Activated CD4-positive, alpha-beta T cell treated with anti-CD3 and anti-CD28 coated beads, Interleukin-2, amount 50 U/mL, for 48 hours (primary cell): ENCODE data around the gene ABCC8.

Experiments used
- DNase-seq, 2 experiments: peaks; one replicate each; pipeline ENCODE4 v3.0.0-alpha.2; 2020

The ABCC8 gene

DNA sequence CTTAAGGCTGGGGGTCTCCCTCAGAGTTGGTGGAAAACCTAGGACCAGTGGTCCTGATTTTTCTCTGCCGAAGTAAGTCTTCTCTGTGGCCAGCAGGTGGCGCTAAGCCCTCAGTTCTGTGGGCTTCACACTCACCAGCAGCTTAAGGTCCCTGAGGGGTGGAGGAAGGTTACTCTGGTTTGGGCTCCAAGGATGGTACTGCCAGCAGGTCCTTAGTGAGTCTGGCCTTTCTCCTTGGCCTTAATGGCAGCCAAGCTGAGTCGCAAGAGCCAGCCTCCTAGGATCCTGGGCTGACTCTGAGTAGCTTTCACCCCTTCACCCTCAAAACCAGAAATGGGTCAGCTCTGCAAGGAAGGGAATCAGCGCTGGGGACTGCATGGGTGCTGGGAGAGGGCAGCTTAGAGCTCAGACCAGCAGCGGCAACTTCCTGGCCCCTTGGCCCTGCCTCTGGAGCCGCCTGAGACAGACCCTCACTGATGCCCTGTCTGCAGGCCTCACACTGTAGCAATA, 92.6 kb downstream of the ABCC8 start:
- peak; percentile 79 to 83 for DNase-seq

DNA sequence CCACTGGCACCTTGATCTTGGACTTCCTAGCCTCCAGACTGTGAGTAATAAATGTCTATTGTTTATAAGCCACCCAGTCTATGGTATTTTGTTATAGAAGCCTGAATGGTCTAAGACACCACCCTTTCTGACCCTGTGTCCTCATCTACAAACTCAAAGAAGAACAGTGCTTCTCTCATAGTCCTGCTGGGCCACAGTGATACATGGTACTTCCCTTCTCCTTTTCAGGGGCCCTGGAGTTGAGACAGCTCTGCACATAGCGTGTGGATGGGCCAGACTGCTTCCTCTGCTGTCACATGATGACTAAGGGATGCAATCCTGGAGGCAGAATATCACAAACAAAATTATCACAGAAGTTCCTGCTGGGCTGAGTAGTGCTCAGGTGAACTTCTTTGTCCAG, 93.2 kb downstream of the ABCC8 start:
- DNase-seq, result no peak

DNA sequence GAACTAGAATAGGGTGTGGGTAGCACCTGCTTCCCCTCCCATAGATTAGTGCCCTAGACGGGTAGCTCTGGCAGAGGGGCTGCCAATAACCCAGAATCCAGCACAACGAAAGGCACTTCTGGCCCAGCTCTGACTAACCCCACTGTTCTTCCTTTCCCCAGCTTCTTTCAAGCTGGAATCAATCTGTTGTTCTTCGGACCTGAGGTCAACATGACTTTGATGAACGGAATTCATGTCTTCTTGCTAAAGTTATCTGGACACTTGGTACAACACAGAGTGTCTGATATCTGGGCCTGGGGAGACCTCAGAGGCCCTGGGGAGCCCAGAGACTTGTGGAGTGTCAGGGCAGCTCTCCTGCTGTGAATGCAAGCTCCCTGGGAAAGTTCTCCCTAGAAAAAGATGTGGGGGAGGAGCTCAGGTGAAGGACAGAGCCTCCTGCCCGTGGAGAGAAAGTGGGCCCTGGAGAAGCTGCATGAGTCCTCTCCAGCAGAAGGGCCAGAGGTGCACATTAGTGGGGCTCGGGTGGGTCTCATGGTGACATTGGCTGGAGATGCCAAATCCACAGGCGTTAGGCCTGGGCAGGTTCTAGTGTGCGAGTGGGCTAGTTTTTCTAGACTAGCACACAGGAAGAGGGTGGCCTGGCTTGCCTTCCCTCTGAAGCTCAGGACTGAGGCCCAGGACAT, 94.5 kb downstream of the ABCC8 start:
- no peak for DNase-seq

DNA sequence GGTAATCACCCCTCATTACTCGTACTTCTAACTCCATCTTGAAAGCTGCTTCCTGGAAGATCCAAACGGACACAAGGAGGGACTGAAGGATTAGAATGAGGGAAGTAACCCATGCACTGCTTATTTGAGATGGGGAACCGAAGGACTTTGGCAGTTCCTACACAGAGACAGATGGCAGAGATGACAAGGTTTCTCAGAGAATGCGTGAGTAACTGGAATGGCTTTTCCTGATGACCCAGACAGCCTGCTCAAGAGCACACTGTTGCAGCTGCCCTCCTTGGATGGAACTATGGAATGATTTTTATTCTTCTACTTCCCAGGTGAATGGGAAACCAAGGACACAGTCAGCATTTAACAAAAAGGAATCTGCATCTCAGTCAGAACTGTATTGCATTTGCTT, 95.5 kb downstream of the ABCC8 start:
- DNase-seq, result no peak

DNA sequence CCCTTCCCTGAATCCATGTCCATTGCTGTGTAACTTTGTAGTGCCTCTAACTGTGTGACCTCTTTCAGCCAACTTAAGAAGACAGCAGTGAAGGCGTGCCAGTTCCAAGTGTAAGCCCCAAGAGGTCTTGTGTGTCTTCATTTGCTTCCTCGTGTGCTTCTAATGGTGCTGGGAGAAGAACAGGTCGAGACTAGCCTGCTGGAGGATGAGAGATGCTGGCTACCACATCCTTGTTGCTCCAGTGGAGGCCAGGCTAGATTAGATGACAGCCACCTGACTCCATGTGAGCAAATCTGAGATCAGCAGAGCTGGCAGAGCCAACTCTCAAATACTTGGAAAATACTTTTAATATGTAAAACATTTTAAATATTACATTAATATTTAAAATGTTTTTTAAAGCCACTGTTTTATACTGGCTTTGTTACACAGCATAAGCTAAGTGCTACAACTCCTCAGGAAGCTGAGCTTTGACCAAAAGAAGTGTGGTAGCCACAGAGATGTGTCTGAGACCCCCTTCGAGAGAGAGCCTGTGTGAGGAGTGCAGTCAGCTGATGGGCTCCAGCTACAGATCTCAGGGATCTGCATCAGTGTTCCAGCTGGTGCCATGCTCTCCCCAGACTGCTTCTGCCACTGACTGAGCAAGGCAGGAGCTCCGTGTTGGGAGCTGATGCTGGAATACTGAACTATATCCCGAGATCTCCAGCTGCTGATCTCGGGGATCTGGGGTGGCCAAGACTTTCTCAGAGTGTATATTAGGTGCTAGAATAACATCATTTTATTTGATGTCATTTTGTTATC, 97.1 kb downstream of the ABCC8 start:
- DNase-seq, result no peak

DNA sequence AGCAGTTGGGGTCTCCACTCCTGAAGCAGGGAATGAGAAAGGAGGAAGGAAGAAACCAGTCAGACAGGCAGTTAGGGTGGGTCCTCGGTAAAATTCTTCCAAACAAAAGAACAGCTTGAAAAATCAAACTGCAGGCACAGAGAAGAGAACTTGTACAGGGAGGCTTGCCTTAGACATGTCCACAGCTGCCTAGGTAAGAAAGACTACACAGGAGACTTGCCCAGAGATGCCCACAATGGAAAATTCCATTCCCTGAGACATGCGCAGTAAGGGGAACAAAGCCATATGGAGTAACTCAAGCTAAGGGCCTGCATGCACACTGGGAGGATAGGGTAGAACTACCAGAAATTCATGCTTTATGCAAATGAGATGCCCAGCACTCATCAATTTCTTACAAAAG, 98.0 kb downstream of the ABCC8 start:
- DNase-seq, result no peak

DNA sequence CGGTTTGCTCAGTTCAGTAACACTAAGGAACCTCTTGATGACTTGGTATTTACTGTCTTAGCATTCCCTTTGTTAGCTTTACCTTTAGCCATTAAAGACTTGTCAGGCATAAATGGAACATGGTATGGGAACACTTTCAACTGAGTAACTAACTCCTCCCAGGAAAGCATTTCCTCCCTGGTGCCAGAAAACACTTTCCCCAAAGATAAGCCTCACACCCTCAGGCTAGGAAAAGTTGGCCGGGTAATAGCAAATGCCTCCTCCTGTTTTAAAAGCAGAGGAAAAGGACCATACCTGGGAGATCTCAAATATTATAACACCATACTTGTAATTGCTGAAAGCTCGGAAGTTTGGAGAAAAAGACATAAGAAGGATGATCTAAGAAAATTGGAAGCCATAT, 100.2 kb downstream of the ABCC8 start:
- DNase-seq, result no peak

DNA sequence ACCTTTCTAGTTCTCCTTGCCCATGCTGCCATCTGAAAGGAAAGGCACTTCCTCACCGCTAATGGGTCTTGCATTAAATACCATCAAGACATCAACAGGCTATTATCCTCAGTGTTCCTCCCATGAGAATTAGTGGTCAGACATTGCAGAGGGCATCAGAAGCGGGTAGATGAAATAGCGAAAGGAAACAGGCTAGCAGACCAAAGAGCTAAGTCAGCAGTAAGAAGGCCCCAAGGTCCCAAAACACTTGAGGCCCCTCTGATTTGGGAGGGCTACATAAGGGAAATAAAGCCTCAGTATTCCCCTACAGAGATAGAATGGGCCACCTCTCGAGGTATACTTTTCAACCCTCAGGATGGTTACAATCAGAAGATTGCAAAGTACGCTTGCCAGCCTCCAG, 101.1 kb downstream of the ABCC8 start:
- no peak for DNase-seq

DNA sequence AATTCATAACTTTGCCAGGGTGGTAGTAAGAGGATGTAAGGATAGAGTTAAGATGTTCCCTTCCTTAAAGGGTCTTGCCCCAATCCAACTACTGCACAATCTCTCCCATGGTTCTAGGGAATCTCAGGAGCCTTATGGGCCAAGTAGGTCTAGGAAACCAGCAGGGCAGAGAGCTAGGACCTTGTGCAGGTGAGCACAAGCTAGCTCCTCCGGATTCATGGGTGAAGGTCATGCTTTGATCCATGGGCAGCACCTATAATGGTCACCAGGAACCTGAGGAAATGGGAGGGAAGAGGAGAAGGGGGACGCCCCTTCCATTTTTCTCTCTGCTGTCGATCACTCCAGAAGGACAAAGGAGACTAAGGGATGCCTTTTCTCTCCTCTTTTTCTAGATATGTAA, 105.0 kb downstream of the ABCC8 start:
- DNase-seq, result no peak

DNA sequence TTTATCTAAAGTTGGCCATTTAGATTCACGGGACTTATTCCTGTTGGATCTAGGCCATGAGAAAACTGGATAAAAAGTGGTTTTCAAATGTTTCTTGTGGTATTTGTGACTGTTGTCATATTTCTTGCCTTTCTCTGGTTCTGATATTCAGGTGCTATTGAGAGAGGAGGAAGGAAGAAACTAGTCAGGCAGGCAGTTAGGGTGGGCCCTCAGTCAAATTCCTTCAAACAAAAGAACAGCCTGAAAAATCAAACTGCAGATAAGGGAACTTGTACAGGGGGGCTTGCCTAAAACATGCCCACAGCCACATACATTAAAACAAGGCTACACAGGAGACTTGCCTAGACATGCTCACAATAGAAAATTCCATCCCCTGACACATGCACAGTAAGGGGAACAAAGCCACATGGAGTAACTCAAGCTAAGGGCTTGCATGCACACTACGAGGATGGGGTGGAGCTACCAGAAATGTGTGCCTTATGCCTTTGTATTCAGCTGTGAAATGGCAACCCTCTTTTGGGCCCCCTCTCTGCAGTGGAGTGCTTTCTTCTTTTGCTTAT, 106.9 kb downstream of the ABCC8 start:
- DNase-seq, result no peak

DNA sequence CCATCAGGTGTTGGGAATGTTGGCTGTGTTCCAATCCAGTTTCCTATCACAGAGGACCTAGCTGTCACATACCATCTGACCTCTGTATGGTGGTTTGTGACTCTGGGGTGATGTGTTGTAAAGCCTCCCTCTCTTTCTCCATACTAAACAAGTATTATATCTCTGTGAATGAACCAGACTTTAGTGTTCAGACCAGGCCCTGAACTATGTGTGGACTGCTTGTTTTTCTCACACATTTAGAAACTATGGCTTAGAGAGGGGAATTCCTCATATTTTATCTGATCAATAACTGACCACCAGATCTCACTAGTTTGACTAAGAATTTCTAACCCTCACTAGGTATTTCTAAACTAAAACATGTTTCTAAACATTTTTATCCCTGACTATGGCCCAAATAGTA, 107.6 kb downstream of the ABCC8 start:
- no peak for DNase-seq

DNA sequence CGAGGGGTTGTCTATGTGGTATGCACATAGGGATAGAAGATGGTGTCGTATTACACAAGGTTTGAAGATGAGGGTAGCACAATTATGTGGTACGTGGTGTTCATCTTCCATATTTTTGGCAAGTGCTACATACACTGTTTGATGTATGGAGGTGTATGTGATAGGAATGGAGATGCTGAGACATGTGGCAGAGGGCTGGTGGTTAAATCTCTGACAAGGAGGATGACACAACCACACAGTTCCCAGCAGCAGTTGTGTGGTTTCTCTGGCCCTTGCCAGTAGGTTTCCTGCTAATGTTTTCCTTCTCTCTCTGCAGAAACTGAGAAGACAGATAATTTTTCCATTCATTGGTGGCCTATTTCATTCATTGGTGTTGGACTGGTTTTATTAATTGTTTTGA, 108.1 kb downstream of the ABCC8 start:
- no peak for DNase-seq

DNA sequence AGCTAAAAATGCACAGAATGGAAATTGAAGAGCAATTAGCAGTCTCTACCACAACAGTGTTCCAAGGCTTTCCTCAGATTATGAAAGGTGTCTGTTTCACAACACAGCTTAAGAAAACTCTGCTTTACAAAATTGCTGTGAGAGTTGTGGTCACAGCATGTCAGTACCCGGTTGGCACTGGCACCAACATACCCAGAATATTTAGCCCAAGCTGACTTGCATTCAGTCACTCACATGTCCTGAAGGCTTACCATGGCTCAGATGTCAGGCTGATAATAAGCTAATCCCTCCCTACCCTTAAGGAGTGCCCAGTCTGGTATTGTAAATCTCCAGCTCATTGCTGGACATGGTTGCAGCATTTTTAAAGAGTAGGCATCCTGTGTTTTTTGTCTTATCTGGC, 110.2 kb downstream of the ABCC8 start:
- no peak for DNase-seq

DNA sequence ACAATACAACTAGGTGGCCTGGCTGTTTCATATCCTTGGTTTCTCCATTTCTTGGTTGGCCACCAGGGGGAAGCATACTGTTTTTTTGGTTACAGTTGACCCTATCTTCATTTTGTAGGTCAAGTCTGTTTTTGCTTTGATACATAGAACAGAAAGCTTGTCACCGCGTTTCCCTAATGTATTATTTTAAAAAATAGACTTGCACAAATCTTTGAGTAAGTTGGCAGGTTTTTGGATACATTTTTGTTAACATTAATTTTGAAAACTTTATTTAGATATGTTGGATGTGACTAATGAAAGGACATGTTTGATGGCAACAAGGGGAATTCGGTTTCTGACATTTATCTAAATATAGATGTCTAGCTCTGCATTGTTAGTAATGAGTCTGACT, 122.0 kb downstream of the ABCC8 start:
- DNase-seq, result peak; percentile 52 to 76

DNA sequence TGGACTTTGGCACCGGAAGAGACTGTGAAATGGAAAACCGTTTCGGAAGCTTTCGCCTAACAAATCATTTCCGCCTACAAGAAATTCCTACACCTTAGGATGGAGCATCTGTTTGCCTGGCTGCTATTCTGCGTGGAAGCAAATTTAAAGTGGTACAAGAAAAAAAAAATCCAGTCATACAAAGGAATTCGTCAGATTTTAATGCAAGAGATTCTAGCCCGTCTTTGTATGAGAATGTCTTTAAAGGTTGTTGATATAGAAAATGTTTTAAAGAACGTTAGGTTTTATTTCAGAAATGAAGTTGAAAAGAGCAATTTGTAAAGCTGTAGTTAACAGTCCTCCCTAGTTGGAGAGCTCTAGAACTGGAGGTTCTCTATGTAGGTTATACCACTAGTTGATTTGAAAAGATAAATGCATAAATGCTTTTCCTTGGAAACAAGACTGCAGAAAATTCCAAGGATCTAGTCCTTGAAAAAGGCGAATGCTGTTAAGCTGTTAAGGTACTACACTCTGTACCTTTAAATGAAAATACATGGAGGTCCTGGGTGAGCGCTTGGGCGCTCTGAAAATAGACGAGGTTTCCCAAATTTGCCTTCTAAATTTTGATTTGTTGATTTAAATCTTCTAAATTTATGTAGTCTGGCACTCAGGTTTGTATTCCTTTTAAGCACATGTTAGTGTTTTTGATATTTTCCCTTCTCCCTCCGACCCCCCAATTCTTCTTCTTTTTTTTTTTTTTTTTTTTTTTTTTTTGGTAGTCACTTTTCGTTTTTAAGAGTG, 122.6 kb downstream of the ABCC8 start:
- no peak for DNase-seq

DNA sequence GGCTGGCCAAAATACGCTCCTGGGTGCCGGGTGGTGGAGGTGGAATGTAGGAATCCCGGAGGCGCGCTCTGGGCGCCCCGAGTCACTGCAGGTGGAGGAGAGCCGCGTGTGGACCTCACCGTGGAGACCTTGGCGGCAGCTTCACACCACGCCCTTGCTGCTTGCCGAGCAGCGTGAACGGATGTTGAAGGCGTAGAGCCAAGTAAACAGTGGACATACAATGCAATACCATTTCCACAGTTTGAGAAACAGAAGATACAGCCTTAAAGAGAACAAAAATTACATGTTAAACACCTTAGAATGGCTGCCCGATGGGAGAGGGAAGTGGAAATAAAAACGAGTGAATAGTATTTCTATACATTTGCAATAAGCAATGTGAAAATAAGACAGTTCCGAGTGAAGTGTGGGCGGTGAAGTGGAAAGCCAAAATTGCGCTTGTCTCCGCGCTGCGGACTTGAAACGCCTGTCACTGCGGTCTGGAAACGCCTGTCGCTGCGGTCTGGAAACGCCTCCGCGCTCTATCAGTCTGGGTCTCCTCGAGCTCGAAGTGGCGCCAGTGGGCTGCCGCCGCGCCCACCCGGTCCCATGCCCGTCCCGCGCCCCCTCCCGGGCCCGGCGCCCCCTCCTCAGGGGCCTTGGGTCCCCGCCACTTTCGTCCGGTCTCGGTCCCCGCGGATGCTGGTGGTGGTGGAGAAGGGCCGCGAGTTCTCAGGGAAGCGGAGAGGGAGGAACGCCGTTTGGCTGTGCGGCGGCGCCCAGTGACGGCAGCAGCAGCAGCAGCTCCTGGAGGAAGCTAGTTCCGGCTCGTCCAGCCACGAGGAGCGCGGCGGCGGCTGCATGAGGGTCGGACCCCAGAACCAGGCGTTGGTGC, 123.5 kb downstream of the ABCC8 start:
- DNase-seq, result peak; percentile 65 to 74

DNA sequence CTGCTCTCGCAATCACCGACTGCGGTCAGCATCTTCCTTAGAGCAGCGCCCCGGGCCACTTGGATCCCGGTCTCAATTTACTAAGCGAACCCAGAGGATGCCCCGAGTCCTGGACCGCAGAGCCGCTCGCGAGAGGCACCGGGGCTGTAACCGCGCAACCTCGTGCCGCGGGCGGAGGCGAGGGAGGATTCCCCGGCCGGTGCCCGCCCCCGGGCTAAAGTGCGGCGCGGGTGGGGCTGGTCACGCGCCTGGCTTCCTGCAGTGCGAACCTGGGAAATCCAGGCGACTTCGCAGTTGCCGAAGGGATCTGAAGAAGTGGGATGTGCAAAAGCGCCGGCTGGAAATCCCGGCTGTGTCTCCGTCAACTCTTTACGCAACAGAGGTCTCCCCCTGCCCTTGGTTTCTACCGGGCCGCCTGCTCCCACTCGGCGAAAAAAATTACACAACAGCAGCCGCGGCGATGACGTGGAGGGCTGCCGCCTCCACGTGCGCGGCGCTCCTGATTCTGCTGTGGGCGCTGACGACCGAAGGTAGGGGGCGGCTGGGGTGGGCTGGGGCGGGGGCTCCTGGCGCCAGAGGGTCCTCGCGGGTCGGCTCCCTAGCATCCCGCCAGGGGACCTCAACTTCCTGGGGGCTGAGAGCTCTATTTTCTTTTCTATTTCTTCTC, 125.0 kb downstream of the ABCC8 start, which contains the start of gene NCR3LG1:
Gene NCR3LG1 (plus strand): TSS at position 291 of the 667 bp plus-strand sequence. CDS start 170 bp downstream, at position 461.
- peak; percentile 47 to 58 for DNase-seq

DNA sequence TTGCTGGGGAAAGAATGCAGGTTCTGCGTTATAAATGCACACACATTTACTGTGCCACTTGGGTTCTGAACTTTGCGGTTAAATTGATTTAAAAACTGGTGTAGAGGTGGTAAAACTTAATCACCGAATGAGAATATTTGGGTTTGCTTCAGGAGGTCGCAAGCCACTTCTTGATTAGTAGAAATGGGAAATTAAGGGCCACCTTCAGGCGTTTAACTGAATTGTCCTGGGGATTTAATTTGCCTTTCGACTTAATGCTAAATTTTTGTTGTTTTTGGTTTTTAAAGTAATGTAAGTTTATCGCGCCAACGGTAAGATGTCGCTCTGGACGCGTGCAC, 125.5 kb downstream of the ABCC8 start:
- no peak for DNase-seq

DNA sequence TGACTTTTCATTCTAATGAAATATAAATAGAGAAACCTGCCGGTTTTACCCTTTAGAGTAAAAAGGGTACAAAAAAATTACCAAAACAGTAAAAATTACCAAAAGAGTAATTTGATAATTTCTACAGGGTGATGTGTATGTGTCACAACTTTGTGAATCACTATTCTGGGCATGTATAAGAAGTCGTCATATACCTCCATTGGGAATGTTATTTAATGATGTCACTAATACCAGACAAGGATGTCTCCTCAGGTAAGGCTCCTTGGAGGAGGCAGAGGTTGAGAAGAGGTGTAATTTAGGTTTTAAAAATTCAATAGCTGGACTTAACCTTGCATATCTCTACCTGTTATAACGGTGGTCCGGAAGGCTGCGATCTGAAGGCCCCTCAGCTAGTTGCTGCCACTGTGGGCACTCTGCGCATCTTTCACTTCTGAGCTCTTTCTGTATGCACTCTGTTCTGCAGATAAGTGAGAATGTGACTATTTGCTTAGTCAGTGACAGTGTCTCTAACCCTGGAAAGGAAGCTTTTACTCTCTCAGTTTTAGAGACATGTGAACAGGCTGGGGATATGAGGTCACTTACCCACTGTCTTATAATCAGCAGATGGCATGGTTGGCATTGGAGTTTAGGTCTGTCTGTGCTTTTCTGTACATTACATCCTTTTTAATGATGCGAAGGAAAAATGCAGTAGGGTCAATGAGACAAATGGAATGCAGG, 126.0 kb downstream of the ABCC8 start:
- no peak for DNase-seq

DNA sequence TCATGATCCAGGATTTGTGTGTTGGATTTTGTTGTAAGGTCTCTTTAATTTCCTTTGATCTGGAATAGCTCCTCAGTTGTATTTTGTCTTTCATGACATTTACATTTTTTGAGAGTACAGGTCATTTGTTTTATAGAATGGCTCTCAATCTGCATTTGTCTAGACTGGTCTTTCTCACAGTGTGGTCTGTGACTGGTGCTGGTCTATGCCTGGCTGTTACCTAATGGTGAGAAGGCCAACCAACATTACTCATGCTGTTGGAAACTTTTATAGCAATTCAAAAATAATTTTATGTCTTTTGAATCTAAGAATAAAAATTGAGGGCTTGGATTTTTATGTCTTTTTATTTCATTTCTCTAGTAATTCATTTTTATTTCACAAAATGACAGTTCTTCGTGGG, 129.0 kb downstream of the ABCC8 start:
- no peak for DNase-seq

DNA sequence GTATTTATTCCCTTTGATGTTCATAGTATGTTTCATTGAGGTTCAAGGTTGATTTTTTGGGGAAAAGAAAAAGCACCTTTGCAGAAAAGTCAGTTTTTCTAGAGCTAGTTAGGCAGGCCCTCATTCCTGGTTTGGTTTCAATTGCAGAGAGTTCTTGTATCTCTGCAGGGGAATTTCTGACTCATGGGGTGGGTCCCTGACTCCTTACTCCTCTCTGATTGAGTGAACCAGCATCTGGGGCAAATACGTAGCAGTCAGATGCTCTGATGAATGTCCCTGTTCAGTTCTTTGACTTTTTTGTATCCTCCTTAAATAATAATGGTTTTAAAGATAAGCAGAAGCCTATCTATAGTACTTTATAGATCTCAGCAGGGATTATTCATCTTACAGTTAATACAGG, 132.7 kb downstream of the ABCC8 start:
- DNase-seq, result peak; percentile 34 to 58
